GM19238 (cell line): Measurements from ENCODE around the gene ASIP.
"Not testable (repeated sequence)": the region's sequence is repeated elsewhere in the genome, so short reads cannot be mapped to it uniquely, and the experiment has no call there.

ENCODE experiments used
- DNase-seq: peaks from one replicate; pipeline ENCODE4 v3.0.0; 2011; ENCODE audit warnings: low spot score; ENCODE audit not compliant: insufficient read length

Gene ASIP, protein sequence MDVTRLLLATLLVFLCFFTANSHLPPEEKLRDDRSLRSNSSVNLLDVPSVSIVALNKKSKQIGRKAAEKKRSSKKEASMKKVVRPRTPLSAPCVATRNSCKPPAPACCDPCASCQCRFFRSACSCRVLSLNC

DNA sequence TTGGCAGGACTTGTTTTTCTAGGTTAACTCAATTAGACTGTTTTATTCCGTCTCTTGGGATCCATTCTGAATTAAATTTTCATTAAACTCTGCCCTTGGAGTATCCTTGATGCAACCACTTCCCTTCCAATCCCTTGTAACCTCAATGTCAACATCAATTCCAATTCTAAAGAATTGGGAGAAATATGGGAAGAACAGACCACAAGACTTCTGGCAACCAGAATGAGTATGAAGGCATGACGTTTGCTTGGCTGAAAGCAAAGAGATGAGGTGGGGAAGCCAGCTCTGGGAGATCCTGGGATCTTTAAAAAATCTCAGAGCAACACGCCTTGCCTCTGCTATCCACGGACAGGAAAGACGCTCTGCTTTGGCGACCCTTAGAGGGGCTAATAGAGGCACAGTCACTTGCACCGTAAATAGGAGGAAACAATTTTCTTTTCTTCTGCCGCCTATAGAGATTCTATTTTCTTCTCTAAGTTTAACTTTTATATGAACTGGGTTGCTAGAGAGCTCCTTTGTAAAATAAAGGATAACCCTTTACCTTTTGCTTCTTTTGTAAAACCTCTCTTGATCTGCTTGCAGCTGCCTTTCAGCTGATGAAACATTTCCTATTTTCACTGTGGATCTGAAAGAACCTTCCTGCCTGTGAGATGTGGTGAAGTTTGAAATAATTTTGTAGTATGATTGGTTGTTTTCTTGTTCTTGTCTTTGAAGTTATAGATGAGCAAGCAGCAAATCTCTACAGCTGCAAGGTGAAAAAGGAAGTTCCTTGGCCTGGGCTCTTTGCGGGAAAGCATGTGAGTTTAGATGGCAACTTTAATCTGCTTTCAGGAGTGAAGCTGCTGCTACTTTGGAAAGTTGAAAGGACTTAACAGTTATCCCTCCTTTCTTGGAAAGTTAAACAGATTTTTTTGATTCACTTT, at the start of gene ASIP:
ASIP (plus strand) TSS at position 731 of the 923 bp plus-strand sequence. CDS start 18,952 bp downstream, outside the sequence.
- no peak for DNase-seq

DNA sequence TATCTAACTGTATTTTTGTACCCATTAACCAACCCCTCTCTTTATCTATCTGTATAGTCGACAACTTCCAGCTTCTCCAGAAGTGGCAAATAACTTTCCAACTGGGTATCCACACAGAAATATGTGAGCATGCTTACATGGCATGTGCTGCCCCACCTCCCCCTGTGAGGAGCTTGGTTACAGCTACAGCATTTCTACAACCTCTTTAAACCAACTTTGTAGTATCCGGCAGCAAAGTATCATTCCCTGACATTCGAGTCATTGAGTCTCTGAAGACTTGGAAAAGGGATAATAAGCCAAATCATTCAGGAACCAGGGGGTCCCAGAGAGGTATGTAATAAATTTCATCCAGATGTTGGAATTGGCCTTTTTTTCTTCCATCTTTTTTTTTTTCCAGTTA, 48.2 kb upstream of the ASIP start:
- no peak for DNase-seq

DNA sequence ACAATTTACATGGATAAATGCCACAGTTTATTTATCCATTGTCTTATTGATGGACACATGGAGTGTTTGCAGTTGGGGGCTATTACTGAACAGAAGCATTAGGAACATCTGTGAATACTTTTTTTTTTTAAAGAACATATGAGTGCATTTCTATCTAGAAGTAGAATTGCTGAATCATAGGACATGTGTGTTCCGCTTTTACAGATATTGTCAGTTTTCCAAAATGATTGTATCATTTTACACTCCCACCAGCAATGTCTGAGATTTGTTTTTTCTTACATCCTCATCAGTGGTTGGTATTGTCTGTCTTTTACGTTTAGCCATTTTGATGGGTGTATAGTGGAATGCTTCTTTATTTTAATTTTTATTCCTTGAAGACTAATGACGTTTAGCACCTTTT, 42.0 kb upstream of the ASIP start:
- no peak for DNase-seq

DNA sequence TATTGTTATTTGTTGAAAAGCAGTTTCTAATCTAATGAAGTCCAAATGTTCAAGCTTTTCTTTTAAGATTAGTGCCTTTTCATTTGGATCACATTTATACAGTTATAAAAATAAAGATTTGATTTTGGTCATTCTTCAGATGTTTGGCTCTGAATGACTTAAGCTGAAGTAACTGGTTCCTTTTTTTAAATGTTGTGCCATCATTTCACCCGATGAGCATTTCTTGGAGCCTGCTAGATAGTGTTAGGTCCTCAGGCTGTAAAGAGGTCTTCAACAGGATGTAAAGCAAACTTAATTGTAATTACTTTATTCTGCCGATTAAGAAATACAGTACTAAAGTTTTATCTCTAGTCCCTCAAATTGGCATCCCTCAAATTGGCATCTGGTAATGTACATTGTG, 41.2 kb upstream of the ASIP start:
- DNase-seq: no peak

DNA sequence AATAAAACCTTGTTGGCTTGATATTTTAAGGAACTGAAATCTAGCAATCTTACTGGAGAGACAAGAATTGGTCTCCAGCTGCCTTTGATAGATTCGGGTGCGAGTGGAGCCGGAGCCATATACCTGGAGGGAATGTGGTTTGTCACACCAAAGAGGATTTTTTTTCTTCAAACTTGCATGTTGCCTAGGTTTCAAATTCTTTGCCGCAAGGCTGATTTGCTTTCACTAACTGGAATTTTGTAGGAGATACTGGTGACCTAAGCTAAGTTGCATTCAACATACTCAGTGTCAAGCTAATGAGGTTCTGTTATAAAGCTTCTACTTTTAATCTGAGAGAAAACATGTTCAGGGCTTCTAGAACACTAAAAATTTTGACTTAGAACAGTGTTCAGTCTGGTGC, 39.7 kb upstream of the ASIP start:
- DNase-seq: no peak

DNA sequence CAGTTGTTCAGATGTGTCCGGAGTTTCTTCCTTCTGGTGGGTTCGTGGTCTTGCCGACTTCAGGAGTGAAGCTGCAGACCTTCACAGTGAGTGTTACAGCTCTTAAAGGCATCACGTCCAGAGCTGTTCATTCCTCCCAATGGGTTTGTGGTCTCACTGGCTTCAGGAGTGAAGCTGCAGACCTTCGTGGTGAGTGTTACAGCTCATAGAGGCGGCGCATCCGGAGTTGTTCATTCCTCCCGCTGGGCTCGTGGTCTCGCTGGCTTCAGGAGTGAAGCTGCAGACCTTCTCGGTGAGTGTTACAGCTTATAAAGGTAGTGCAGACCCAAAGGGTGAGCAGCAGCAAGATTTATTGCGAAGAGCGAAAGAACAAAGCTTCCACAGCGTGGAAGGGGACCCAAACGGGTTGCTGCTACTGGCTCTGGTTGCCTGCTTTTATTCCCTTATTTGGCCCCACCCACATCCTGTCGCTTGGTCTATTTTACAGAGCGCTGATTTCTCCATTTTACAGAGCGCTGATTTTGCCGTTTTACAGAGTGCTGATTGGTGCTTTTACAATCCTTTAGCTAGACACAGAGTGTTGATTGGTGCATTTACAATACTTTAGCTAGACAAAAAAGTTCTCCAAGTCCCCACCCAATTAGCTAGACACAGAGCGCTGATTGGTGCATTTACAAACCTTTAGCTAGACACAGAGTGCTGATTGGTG, 35.9 kb upstream of the ASIP start:
- DNase-seq: not testable (repeated sequence)

DNA sequence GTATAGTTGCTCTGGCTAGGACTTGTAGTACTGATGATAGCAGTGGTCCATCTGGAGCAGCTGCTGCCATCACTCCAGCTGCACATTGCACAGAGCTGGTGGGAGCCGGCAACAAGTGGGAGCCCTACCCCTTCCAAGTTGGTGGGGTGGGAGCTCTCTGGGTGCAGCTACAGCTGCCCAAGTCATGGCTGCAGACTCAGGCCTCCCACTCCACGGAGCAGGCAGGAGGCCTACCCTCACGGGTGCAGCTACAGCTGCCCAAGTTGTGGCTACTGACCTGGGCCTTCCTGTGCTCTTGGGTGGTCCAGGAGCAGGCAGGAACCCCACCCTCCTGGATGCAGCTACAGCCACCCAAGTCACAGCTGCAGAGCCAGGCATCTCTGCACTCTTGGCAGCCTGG, 32.1 kb upstream of the ASIP start:
- DNase-seq: no peak

DNA sequence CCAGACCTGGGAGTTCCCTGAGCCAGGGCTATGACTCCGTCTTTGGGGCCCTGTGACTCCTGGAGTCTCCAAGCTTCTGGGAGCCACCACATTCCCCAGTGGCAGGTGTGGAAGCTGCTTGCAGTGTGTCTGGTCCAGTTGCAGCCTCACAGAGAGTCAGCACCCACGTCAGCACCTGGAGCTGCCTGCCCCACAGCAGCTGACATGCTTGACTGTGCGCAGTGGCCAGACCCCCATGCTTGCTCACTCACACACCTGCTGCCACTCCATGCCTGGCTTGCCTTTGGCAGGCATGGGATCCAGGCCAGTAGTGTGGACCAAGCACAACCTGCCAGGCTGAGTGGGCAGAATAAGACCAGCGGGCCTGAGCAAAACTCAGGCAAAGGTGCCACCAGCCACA, 31.0 kb upstream of the ASIP start:
- DNase-seq: no peak

DNA sequence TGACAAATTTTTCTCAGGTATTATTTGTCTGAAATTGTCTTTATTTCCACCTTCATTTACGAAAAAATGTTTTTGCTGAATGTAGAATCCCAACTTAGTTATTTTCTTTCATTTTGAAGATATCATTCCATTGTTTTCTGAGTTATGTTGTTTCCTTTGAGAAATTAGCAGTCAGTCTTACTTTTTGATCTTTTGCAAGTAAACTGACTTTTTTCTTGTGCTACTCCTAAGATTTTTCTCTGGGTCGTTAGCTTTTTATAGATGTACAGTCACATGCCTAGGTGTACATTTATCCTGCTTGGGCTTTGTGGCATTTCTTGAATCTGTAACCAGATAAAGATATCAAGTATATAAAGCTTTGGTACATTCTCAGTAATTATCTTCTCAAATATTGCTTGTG, 29.6 kb upstream of the ASIP start:
- DNase-seq: no peak

DNA sequence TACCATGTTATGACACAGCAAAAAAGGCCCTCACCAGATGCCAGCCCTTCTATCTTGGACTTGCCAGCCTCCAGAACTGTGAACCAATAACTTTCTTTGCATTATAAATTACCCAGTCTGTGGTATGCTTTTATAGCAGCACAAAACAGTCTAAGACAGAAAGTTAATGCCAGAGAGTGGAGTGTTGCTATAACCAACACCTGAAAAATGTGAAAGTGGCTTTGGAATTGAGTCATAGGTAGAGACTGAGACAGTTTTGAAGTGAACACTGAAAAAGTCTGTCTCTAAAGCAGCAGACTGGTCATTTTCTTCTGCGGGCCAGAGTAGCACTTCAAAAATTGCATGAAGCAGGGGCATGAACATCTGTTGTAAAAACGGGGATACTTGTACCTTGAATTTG, 28.0 kb upstream of the ASIP start:
- no peak for DNase-seq

DNA sequence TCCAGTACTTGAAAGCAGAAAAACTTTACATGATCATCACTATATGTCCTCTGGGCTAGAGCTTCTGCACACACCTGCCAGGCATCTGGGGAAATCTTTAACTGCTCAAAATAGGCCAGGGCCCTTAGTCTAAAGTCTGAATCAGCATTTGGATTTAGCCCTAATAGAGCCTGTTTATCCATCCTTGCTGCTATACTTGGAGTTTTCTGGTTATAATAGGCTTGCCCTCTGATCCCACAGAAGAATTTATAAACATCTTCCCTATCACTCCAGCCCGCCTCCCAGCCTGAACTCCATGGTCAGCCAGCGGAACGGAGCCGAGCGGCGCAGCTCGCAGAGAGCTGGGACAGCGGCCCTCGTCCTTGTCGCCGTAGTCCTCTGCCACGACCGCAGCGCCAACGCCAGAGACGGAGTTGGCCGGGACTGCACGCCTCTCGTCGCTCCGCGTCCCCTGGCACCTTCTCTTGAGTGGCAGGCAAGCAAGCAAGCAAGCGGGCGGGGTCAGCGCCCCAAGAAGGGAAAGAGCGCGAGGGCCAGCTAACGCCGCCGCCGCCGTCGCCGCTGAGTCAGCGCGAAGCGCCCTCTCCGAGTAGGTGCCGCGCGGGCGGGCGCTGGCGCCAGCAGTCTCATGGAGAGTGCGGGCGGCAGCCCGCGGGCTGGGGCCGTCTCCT, 25.4 kb upstream of the ASIP start:
- peak; percentile 14 for DNase-seq

DNA sequence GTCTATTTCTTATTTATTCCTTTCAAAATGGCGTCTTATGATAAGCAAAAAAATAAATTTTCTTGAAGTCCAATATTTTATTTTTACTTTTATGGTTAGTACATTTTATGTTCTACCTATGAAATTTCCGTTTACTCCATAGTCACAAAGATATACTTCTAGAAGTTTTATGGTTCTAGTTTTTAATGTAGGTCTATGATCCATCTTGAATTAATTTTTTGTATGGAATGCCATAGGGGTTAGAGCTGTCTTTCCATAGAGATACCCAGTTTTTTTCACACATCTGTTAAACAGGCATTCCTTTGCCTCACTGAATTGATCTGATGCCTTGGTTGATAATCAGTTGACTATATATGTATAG, 24.9 kb upstream of the ASIP start:
- no peak for DNase-seq

DNA sequence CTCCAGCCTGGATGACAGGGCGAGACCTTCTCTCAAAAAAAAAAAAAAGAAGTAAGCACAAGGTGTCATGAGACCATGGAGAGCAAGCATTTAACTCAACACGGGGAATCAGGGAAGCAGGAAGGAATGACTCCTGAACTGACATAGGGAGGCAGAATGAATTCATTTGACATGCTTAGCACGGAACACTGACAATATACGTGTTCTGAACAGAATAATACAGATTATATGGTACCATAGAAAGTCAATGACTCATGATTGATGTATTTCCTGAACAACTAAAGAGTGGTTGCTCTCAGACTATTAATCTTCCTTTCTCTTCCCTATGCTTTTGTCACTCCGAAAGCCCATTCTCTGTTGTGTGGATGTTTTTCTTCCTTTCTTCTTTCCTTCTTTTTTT, 20.7 kb upstream of the ASIP start:
- DNase-seq: no peak

DNA sequence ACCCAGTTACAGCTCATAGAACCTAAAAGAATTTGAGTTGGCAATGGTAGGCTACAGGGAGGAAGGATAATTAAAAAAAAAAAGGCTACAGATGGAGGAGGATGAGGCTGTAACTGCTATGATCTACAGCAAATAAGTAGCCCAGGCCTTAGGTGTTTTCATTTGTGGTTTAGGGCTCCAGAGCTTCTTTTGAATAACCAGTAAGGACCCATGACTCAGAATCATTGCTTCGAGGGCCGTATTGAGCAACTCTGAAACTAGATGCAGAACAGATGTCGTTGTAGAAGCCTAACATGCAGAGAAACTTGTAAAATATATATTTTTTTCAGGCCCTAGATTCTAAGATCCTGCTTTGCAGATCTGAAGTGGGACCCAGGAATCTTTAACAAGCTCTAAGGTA, 19.0 kb upstream of the ASIP start:
- DNase-seq: no peak

DNA sequence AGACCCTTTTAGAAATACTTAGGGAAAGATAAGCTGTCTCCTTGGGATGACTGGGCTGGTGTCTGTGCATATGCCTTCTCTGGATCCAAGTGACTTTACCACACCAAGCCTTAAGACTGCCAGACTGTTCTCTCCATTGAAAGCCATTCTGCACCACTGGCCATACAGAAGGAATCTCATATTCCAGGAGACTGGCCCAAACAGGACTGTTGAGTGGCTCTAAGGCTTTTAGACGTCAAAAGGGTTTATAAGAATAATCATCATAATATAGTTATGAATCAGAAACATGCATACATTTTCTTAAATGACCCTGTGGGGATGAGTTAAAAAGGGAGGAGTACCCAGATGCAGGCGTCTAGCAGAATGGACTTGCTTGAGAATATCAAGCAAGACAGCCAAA, 17.0 kb upstream of the ASIP start:
- DNase-seq: not testable (repeated sequence)

DNA sequence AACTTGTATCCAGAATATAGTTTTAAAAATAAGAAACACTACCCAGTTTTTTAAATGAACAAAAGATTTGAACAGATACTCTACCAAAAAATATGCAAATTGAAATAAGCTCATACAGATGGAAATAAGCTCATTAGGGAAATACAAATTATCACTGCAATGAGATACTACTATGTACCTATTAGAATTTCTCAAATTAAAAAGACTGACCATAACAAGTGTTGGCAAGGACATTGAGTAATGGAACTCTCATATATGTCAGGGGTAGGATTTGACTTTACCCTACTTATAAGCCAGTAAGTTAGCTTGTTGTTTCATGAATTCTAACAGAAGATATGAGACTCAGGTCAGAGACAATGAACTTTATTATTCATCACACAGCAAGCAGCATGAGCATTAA, 9.6 kb upstream of the ASIP start:
- DNase-seq: no peak

DNA sequence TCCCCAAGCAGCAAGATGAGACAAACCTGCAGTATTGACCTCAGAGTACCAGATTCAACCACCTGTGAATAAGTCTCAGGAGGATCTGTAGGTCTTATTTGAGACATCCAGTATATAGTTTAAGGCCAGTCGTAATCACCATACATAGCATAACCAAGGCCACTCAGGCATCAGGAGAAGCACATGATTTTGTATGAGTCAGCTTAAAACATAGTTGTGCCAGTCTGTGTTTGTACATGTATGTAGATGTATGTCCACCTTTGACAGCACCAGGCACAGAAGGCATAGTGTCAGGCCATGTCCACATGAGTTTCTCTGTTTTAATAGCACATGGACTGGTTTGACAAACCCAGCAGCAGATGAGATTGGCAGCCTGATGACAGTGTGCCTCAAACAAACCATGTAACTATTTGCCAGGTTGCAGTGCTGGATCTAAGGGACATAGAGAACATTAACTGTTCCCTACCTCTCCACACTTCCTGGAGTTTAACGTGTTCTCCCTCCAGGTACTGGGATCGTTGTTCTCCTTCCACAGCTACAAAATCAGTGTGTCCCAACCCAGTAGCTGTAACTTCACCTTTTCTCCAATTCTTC, 8.6 kb upstream of the ASIP start:
- DNase-seq: no peak

DNA sequence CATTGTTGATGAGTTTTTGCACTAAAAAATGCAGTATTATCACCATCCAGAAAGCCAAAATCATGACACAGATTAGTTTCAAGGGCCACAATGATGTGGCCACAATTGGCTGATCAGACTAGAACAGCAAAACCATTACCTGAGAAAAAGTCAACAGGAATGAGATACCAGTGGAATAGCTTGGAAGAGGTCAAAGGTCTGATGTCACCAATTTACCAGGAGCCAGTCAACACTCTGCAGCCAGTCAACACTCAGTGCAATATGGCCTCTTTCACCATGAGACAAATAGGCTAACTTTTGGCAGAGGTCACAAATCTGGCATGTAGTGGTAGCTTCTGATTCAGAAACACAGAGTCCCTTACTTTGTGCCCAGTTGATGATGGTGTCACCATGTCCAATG, 7.5 kb upstream of the ASIP start:
- DNase-seq: no peak

DNA sequence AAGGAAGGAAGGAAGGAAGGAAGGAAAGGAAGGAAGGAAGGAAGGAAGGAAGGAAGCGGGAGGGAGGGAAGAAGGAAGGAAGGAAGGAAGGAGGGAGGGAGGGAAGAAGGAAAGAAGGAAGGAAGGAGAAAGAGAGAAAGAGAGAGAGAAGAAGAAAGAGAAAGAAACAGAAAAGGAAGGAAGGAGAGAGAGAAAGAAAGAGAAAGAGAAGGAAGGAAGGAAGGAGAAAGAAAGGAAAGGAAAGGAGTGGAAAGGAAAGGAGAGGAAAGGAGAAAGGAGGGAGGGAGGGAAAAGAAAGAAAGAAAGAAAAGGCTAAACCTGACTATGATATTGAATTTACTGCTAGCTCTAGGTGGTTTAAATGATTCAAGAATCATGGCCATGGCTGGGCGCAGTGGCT, 5.3 kb upstream of the ASIP start:
- DNase-seq: no peak

DNA sequence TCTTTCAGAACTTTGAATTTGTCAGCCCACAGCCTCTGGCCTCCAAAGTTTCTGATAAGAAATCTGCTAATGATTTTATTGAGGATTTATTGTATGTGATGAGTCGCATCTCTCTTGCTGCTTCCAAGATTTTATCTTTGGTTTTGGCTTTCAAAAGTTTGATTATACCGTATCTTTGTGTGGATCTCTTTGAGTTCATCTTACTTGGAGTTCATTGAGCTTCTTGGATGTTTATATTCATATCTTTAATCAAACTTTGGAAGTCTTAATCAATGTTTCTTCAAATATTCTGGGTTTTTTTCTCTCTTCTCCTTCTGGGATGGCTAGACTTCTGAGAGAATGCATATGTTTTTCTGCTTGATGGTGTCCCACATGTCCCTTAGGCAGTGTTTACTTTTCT, 3.3 kb upstream of the ASIP start:
- DNase-seq: no peak

DNA sequence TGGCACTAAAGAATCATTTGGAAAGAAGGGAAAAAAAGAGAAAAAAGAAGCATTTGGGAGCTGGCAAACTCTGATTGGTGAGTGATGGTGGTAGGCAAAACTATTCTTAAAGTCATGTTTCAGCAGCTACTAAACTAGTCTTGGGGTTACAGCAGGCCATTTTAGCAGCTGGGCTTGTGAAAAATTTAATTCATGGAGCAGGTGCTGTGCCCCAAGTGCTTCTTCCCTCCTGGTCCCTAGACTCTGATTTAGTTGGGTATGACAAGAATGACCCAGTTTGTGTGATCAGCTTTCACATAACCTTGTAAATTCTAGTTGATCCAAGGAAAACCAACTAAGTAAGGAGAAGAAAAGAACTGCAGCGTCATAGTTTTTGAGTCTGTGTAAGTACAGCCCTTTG, 1.1 kb upstream of the ASIP start:
- DNase-seq: no peak

DNA sequence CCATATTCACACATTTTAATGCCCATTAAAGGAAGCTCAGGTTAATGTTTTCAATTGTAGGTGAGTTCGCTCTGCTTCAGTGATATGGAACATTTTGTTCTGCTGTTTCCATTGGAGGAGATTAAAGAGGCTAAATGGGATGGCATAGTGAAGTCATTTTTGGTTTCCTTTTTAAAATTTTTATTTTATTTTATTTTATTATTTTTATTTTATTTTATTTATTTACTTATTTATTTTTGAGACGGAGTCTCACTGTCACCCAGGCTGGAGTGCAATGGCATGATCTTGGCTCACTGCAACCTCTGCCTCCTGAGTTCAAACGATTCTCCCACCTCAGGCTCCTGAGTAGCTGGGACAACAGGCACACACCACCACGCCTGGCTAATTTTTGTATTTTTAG, 792 bp downstream of the ASIP start:
- DNase-seq: not testable (repeated sequence)
